ENCODE results near the gene ADAMTS12. TPM values are rescaled to one million over a fixed set of nuclear protein-coding genes. Genes with fewer than 3 reads are reported as not detected.

Gene ADAMTS12
- total RNA-seq, 1 experiment from 2014 or later, result 0.05 TPM

DNA sequence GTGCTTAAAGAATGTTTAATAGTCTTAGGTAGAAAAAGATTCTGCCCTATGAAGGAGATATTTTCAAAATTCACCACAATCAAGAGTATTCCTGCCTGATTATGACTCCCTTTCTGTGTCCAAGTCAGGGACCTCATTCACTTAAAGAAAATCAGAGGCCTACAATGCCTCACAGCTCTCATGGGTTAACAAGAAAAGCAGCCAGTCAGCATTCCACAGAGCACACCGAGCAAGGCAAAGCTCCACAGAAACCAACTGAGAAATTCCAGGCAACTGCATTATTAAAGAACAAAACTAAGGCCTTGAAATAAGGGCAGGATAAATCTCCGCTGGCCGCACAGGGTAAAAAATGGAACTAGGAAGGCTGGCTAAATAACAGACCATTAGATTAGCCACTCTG is 289.9 kb downstream of the ADAMTS12 start (continued):
- no peak for TF ChIP-seq SRF (IDR thresholded peaks at IDR 0.05; ENCODE audit: low read depth)

DNA sequence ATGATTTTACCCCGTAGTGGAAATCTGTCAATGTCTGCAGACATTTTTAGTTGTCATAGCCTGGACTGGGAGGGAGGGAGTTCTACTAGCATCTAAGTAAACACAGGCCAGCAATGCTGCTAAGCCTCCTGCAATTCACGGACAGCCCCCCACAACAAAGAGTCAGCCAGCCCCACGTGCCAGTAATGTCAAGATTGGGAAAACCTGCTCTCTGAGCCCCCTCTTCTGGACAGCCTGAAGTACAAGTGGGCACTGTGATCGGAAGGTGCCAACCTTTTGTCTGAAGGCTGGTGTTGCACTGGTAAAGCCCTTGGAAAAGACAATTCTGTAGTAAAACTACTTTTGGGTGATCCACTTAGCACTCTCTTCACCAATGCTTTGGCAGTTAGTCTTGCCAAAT is 296.5 kb downstream of the ADAMTS12 start:
- no peak for ATAC-seq
- RAD21 ChIA-PET (ENCODE audit: low non-redundant PET in 1 of 2, low total read pairs in 2 of 2, uncharacterized antibody in 2 of 2, unreplicated experiment in 2 of 2), result no interaction called here
- CTCF ChIA-PET, result no interaction called here

More for the DNA sequence above, 296.5 kb downstream of the ADAMTS12 start:
- H3K27ac ChIP-seq (ENCODE audit: low read depth, low read length), result no peak overlapping the region
- H2AFZ ChIP-seq (ENCODE audit: low read depth, low read length, poor library complexity, severe bottlenecking), result no peak overlapping the region
- H3K36me3 ChIP-seq (ENCODE audit: control insufficient read depth in 1 of 2, insufficient read depth in 2 of 2, low read length in 2 of 2), result no peaks in the 10 kb centered on the region
- peaks cover 29% of the 10 kb centered on the region for H3K27me3 ChIP-seq (ENCODE audit: insufficient read depth, low read length)
- DNase-seq (ENCODE audit: low read depth, low spot score), result no peak
- POLR2A ChIA-PET, result no interaction called here
- H3K4me2 ChIP-seq (ENCODE audit: low read length), result no peak overlapping the region
- no peaks in the 10 kb centered on the region for H3K9me2 ChIP-seq (ENCODE audit: insufficient read depth)
- H3K4me1 ChIP-seq (ENCODE audit: control insufficient read depth in 1 of 2, insufficient read depth in 2 of 2, low read length in 2 of 2), result no peaks in the 10 kb centered on the region
- intact Hi-C loops (cut with micrococcal nuclease), result no loop called here
- no peak overlapping the region for H3K4me3 ChIP-seq (replicated peaks in 1 of 2; ENCODE audit: low read depth in 1 of 2, low read length in 2 of 2)
- H3K9ac ChIP-seq (ENCODE audit: low read length), result no peak overlapping the region
- H3K79me2 ChIP-seq (ENCODE audit: insufficient read depth, low read length), result no peaks in the 10 kb centered on the region
- TF ChIP-seq RAD21 (IDR thresholded peaks at IDR 0.05; ENCODE audit: low read depth), result peak; percentile 30; the same call in 1 of the 2 replicates
- TF ChIP-seq EGR1 (IDR thresholded peaks at IDR 0.05; ENCODE audit: low read depth), result no peak
- no peak for TF ChIP-seq POLR2A (IDR thresholded peaks at IDR 0.05; ENCODE audit: borderline replicate concordance, extremely low read depth, insufficient read depth, insufficient read length)
- no peak for TF ChIP-seq ZFX (IDR thresholded peaks at IDR 0.05)
- TF ChIP-seq, protein P1, sequence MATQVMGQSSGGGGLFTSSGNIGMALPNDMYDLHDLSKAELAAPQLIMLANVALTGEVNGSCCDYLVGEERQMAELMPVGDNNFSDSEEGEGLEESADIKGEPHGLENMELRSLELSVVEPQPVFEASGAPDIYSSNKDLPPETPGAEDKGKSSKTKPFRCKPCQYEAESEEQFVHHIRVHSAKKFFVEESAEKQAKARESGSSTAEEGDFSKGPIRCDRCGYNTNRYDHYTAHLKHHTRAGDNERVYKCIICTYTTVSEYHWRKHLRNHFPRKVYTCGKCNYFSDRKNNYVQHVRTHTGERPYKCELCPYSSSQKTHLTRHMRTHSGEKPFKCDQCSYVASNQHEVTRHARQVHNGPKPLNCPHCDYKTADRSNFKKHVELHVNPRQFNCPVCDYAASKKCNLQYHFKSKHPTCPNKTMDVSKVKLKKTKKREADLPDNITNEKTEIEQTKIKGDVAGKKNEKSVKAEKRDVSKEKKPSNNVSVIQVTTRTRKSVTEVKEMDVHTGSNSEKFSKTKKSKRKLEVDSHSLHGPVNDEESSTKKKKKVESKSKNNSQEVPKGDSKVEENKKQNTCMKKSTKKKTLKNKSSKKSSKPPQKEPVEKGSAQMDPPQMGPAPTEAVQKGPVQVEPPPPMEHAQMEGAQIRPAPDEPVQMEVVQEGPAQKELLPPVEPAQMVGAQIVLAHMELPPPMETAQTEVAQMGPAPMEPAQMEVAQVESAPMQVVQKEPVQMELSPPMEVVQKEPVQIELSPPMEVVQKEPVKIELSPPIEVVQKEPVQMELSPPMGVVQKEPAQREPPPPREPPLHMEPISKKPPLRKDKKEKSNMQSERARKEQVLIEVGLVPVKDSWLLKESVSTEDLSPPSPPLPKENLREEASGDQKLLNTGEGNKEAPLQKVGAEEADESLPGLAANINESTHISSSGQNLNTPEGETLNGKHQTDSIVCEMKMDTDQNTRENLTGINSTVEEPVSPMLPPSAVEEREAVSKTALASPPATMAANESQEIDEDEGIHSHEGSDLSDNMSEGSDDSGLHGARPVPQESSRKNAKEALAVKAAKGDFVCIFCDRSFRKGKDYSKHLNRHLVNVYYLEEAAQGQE (IDR thresholded peaks at IDR 0.05; ENCODE audit: low read depth), result no peak
- no peaks in the 10 kb centered on the region for H4K20me1 ChIP-seq (ENCODE audit: insufficient read depth)
- no TSS peak for BruUV-seq (replicated peaks)
- H3K9me3 ChIP-seq (ENCODE audit: control insufficient read depth in 1 of 2, insufficient read depth in 1 of 2, low read depth in 1 of 2, low read length in 2 of 2), result no peaks in the 10 kb centered on the region

All from HCT116 (cell line).